ENCODE measurements around the gene MAP2K5. TPM values are rescaled to one million over a fixed set of nuclear protein-coding genes. Genes with fewer than 3 reads are reported as not detected.

MAP2K5 gene
- polyA plus RNA-seq, 2 of the 4 experiments (the other 2 are of a cell fraction), result 7.8 to 11.0 TPM

GRCh38 chr15:67809441-67809840, 266.9 kb downstream of the MAP2K5 start:
- DNase-seq (ENCODE audit: low read depth in 1 of 2, low spot score in 1 of 2), result no peak
- no peaks in the 10 kb centered on the region for H3K9me3 ChIP-seq
- TF ChIP-seq EHMT2 (IDR thresholded peaks at IDR 0.05; ENCODE audit: low read depth), result no peak
- TF ChIP-seq, protein P1, sequence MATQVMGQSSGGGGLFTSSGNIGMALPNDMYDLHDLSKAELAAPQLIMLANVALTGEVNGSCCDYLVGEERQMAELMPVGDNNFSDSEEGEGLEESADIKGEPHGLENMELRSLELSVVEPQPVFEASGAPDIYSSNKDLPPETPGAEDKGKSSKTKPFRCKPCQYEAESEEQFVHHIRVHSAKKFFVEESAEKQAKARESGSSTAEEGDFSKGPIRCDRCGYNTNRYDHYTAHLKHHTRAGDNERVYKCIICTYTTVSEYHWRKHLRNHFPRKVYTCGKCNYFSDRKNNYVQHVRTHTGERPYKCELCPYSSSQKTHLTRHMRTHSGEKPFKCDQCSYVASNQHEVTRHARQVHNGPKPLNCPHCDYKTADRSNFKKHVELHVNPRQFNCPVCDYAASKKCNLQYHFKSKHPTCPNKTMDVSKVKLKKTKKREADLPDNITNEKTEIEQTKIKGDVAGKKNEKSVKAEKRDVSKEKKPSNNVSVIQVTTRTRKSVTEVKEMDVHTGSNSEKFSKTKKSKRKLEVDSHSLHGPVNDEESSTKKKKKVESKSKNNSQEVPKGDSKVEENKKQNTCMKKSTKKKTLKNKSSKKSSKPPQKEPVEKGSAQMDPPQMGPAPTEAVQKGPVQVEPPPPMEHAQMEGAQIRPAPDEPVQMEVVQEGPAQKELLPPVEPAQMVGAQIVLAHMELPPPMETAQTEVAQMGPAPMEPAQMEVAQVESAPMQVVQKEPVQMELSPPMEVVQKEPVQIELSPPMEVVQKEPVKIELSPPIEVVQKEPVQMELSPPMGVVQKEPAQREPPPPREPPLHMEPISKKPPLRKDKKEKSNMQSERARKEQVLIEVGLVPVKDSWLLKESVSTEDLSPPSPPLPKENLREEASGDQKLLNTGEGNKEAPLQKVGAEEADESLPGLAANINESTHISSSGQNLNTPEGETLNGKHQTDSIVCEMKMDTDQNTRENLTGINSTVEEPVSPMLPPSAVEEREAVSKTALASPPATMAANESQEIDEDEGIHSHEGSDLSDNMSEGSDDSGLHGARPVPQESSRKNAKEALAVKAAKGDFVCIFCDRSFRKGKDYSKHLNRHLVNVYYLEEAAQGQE (IDR thresholded peaks at IDR 0.05), result no peak
- no peak for TF ChIP-seq CBX8 (IDR thresholded peaks at IDR 0.05)
- TF ChIP-seq FOSL2 (IDR thresholded peaks at IDR 0.05), result no peak
- no peak for TF ChIP-seq FOSL2 (CRISPR knock-in tag; IDR thresholded peaks at IDR 0.05)
- no peak for TF ChIP-seq NFE2L2 (conservative IDR thresholded peaks at IDR 0.05; ENCODE audit: low read length)
- no peak for TF ChIP-seq HOXB13 (CRISPR knock-in tag; IDR thresholded peaks at IDR 0.05; ENCODE audit: low read depth)
- TF ChIP-seq ZFP36 (IDR thresholded peaks at IDR 0.05; ENCODE audit: borderline replicate concordance, partially characterized antibody), result no peak
- no peak for TF ChIP-seq BCL3 (IDR thresholded peaks at IDR 0.05)
- no peak for TF ChIP-seq KDM1A (IDR thresholded peaks at IDR 0.05; ENCODE audit: low read depth)
- TF ChIP-seq TFCP2L1 (CRISPR knock-in tag; IDR thresholded peaks at IDR 0.05), result no peak
- no peak for TF ChIP-seq RNF2 (IDR thresholded peaks at IDR 0.05; ENCODE audit: borderline replicate concordance, low read depth)
- no peak for TF ChIP-seq RFX5 (IDR thresholded peaks at IDR 0.05)
- no peak for TF ChIP-seq FOXS1 (CRISPR knock-in tag; IDR thresholded peaks at IDR 0.05)
- TF ChIP-seq NR3C1 (IDR thresholded peaks at IDR 0.05), result no peak
- ChIA-PET POLR2A (no interaction called here), CTCF (interaction anchor here (0.8 kb wide), 1 partner anchor 16 kb away, joined by 3 read pairs; no protein-coding TSS in a partner anchor)
- H3K27ac ChIP-seq, result no peak overlapping the region
- H3K4me2 ChIP-seq, result no peak overlapping the region
- no peaks in the 10 kb centered on the region for H3K4me1 ChIP-seq
- no peak for FAIRE-seq
- no peak overlapping the region for H3K4me3 ChIP-seq
- WGBS (ENCODE audit: missing lambda C conversion rate), result 76% methylated on average over 5 of the region's 5 CpGs
- ATAC-seq, result no peak

GRCh38 chr15:67809866-67810265, 267.4 kb downstream of the MAP2K5 start:
- no peaks in the 10 kb centered on the region for H3K4me1 ChIP-seq
- no peak overlapping the region for H3K4me2 ChIP-seq
- TF ChIP-seq, protein P2, sequence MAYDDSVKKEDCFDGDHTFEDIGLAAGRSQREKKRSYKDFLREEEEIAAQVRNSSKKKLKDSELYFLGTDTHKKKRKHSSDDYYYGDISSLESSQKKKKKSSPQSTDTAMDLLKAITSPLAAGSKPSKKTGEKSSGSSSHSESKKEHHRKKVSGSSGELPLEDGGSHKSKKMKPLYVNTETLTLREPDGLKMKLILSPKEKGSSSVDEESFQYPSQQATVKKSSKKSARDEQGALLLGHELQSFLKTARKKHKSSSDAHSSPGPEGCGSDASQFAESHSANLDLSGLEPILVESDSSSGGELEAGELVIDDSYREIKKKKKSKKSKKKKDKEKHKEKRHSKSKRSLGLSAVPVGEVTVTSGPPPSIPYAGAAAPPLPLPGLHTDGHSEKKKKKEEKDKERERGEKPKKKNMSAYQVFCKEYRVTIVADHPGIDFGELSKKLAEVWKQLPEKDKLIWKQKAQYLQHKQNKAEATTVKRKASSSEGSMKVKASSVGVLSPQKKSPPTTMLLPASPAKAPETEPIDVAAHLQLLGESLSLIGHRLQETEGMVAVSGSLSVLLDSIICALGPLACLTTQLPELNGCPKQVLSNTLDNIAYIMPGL (CRISPR knock-in tag; IDR thresholded peaks at IDR 0.05; ENCODE audit: borderline replicate concordance), result no peak
- TF ChIP-seq, protein P3, sequence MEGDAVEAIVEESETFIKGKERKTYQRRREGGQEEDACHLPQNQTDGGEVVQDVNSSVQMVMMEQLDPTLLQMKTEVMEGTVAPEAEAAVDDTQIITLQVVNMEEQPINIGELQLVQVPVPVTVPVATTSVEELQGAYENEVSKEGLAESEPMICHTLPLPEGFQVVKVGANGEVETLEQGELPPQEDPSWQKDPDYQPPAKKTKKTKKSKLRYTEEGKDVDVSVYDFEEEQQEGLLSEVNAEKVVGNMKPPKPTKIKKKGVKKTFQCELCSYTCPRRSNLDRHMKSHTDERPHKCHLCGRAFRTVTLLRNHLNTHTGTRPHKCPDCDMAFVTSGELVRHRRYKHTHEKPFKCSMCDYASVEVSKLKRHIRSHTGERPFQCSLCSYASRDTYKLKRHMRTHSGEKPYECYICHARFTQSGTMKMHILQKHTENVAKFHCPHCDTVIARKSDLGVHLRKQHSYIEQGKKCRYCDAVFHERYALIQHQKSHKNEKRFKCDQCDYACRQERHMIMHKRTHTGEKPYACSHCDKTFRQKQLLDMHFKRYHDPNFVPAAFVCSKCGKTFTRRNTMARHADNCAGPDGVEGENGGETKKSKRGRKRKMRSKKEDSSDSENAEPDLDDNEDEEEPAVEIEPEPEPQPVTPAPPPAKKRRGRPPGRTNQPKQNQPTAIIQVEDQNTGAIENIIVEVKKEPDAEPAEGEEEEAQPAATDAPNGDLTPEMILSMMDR (IDR thresholded peaks at IDR 0.05), result no peak
- TF ChIP-seq MAZ (IDR thresholded peaks at IDR 0.05; ENCODE audit: borderline replicate concordance, low read depth, low read length) (no peak), NFE2L2 (conservative IDR thresholded peaks at IDR 0.05; ENCODE audit: low read length) (no peak), KDM5A (IDR thresholded peaks at IDR 0.05) (no peak), ZFP36 (IDR thresholded peaks at IDR 0.05; ENCODE audit: borderline replicate concordance, partially characterized antibody) (no peak), NPAS2 (CRISPR knock-in tag; IDR thresholded peaks at IDR 0.05; ENCODE audit: borderline replicate concordance) (no peak), MYC (IDR thresholded peaks at IDR 0.05; ENCODE audit: borderline replicate concordance, low read length) (no peak), NR3C1 (IDR thresholded peaks at IDR 0.05) (no peak), EP300 (IDR thresholded peaks at IDR 0.05) (no peak), BCL3 (IDR thresholded peaks at IDR 0.05) (no peak), ZC3H11A (IDR thresholded peaks at IDR 0.05) (no peak), SMC3 (IDR thresholded peaks at IDR 0.05) (no peak), JUN (IDR thresholded peaks at IDR 0.05) (no peak), JUNB (IDR thresholded peaks at IDR 0.05) (no peak), RNF2 (IDR thresholded peaks at IDR 0.05; ENCODE audit: borderline replicate concordance, low read depth) (no peak), POLR2AphosphoS2 (conservative IDR thresholded peaks at IDR 0.05; ENCODE audit: low read length) (no peak)
- TF ChIP-seq, protein P4, sequence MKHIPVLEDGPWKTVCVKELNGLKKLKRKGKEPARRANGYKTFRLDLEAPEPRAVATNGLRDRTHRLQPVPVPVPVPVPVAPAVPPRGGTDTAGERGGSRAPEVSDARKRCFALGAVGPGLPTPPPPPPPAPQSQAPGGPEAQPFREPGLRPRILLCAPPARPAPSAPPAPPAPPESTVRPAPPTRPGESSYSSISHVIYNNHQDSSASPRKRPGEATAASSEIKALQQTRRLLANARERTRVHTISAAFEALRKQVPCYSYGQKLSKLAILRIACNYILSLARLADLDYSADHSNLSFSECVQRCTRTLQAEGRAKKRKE (CRISPR knock-in tag; IDR thresholded peaks at IDR 0.05; ENCODE audit: low read depth), result no peak
- CTCF ChIA-PET, result no interaction called here
- FAIRE-seq (no peak), ATAC-seq (no peak), DNase-seq (ENCODE audit: low read depth in 1 of 2, low spot score in 1 of 2) (no peak)
- POLR2A ChIA-PET, result no interaction called here
- H3K9me3 ChIP-seq, result no peaks in the 10 kb centered on the region
- H3K4me3 ChIP-seq, result no peak overlapping the region
- no peak overlapping the region for H3K27ac ChIP-seq
- WGBS (ENCODE audit: missing lambda C conversion rate), result 82% methylated on average over 5 of the region's 6 CpGs
